Heart left ventricle (tissue), 13 donors: ENCODE data around the gene CTTN.

Experiments
- POLR2A ChIP-seq, 2 donors: fragments of 450-650 bp; IDR thresholded peaks; one replicate each; pipeline ENCODE4 v1.6.1; 2017; ENCODE audit warnings: antibody characterized with exemption in 2 of 2, mild to moderate bottlenecking in 2 of 2, moderate library complexity in 2 of 2
- TF ChIP-seq, protein P1 (sequence below), 12 donors: fragments of 200-600 bp; sonication (generic) in 4 of 12; IDR thresholded peaks; one replicate each; pipeline versions ENCODE4 v1.5.0 to v1.8.0; 2018 to 2022; ENCODE audit warnings: antibody characterized with exemption in 12 of 12, mild to moderate bottlenecking in 5 of 12
- donor health status: ischemic (EF 13 %, LVEDD 7.1; RV severe dilation, severe dysfunction).
- donor health status: DM: no; HTN: yes; CAD: no.
- donor health status: DM: no; HTN: no; CAD: no.
- donor health status: ischemic (EF 25% LVEDD 6.9; RV normal size, moderate dysfunction).
- donor health status: ischemic (EF 25% LVEDD 5.7; RV mildly dilated, moderate dysfunction).
- donor health status: ischemic (EF 35%, LVEDD 5.7; RV mildly dilated, moderate dysfunction).
- donor health status: nonischemic (EF 11% LVEDD 7.7; RV severe dilation, severe dysfunction).
- donor health status: DM: yes; HTN: yes; CAD: no.
- donor health status: PGD.
- donor health status: ischemic (EF 29% LVEDD 5.4; RV normal size, mild dysfunction).
- donor health status: nonischemic (EF 23%, LVEDD 6.1; RV moderate dilation, normal function).

DNA sequence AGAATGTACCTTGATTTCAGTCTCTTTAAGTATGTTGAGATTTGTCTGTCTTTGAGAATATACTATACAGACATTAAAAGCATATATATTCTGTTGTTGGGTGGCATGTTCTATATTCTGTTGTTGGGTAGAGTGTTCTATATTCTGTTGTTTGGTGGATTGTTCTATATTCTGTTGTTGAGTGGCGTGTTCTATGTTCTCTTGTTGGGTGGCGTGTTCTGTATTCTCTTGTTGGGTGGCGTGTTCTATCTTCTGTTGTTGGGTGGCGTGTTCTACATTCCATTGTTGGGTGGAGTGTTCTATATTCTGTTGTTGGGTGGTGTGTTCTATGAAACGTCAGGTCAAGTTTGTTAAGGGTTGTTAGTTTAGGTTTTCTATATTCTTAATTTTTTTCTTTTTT lies 27.1 kb upstream of the CTTN start:
- TF ChIP-seq, protein P1, sequence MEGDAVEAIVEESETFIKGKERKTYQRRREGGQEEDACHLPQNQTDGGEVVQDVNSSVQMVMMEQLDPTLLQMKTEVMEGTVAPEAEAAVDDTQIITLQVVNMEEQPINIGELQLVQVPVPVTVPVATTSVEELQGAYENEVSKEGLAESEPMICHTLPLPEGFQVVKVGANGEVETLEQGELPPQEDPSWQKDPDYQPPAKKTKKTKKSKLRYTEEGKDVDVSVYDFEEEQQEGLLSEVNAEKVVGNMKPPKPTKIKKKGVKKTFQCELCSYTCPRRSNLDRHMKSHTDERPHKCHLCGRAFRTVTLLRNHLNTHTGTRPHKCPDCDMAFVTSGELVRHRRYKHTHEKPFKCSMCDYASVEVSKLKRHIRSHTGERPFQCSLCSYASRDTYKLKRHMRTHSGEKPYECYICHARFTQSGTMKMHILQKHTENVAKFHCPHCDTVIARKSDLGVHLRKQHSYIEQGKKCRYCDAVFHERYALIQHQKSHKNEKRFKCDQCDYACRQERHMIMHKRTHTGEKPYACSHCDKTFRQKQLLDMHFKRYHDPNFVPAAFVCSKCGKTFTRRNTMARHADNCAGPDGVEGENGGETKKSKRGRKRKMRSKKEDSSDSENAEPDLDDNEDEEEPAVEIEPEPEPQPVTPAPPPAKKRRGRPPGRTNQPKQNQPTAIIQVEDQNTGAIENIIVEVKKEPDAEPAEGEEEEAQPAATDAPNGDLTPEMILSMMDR (IDR thresholded peaks at IDR 0.05) = no peak
- no peak for TF ChIP-seq POLR2A (IDR thresholded peaks at IDR 0.05)
